ENCODE measurements around the gene UBR3.

- TF ChIP-seq CTCF (IDR thresholded peaks at IDR 0.05; ENCODE audit: poor library complexity, severe bottlenecking) (no peak), EZH2 (IDR thresholded peaks at IDR 0.05; ENCODE audit: borderline replicate concordance, insufficient read depth, low read length, poor library complexity, severe bottlenecking) (no peak), TAF1 (IDR thresholded peaks at IDR 0.05; ENCODE audit: low read depth) (no peak), POLR2AphosphoS5 (IDR thresholded peaks at IDR 0.05) (no peak), REST (IDR thresholded peaks at IDR 0.05; ENCODE audit: borderline replicate concordance) (no peak), EP300 (conservative IDR thresholded peaks at IDR 0.05; ENCODE audit: poor library complexity, severe bottlenecking) (no peak), RAD21 (conservative IDR thresholded peaks at IDR 0.05) (no peak)
Observed at GRCh38 chr2:170087413-170087793, 260.1 kb downstream of the UBR3 start.
